WTC11 (cell line): ENCODE measurements around the gene USP11.
"Not testable (repeated sequence)": the region's sequence is repeated elsewhere in the genome, so short reads cannot be mapped to it uniquely, and the experiment has no call there.

Experiments used
- NR2C2 ChIP-seq: sonication (generic); formaldehyde crosslinking; IDR thresholded peaks from 2 replicates; pipeline ENCODE4 v1.8.0; 2022; ENCODE audit warnings: mild to moderate bottlenecking, missing genetic modification reagents
- TF ChIP-seq, protein P1 (sequence below): fragments of 200-600 bp; IDR thresholded peaks from 2 replicates; pipeline ENCODE4 v1.8.0; 2022; ENCODE audit warnings: antibody characterized with exemption

DNA sequence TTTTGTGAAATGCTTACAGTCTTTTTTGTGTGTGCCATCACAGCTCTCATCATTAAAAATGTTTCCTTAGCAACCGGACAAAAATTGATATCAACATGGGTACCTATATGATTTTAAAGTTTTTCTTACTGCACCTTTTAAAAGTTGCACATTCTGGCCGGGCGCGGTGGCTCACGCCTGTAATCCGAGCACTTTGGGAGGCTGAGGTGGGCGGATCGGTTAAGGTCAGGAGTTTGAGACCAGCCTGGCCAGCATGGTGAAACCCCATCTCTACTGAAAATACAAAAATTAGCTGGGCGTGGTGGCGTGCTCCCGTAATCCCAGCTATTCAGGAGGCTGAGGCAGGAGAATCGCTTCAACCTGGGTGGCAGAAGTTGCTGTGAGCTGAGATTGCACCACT lies 24.8 kb downstream of the USP11 start:
- TF ChIP-seq, protein P1, sequence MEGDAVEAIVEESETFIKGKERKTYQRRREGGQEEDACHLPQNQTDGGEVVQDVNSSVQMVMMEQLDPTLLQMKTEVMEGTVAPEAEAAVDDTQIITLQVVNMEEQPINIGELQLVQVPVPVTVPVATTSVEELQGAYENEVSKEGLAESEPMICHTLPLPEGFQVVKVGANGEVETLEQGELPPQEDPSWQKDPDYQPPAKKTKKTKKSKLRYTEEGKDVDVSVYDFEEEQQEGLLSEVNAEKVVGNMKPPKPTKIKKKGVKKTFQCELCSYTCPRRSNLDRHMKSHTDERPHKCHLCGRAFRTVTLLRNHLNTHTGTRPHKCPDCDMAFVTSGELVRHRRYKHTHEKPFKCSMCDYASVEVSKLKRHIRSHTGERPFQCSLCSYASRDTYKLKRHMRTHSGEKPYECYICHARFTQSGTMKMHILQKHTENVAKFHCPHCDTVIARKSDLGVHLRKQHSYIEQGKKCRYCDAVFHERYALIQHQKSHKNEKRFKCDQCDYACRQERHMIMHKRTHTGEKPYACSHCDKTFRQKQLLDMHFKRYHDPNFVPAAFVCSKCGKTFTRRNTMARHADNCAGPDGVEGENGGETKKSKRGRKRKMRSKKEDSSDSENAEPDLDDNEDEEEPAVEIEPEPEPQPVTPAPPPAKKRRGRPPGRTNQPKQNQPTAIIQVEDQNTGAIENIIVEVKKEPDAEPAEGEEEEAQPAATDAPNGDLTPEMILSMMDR, result not testable (repeated sequence)
- TF ChIP-seq NR2C2 (CRISPR knock-in tag), result not testable (repeated sequence)
